ENCODE results near the gene INS.

The INS gene

DNA sequence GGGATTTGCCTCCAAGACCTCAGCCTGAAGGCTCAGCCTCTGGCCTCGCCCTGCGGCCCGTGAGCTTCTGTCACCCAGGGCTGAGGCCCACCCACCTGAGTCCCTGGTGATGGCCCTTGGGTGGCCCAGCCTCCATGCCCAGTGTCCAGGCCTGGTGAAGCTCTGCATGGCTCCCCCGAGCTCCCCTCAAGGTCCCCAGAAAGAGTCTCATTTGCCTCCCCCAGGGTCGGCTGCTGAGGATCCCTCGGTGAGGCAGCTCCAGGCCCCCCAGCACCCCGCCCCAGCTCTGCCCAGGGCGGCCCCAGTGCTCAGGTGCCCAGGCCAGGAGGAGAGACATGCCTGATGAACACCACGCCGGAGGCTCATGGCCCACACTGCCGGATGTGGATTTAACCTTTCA, 12.8 kb upstream of the INS start:
- no peak for DNase-seq (ENCODE audit: low read depth)
- no peak for TF ChIP-seq CTCF (conservative IDR thresholded peaks at IDR 0.05; ENCODE audit: low read depth, low read length)
- no peak overlapping the region for H3K4me3 ChIP-seq (ENCODE audit: low read length)

DNA sequence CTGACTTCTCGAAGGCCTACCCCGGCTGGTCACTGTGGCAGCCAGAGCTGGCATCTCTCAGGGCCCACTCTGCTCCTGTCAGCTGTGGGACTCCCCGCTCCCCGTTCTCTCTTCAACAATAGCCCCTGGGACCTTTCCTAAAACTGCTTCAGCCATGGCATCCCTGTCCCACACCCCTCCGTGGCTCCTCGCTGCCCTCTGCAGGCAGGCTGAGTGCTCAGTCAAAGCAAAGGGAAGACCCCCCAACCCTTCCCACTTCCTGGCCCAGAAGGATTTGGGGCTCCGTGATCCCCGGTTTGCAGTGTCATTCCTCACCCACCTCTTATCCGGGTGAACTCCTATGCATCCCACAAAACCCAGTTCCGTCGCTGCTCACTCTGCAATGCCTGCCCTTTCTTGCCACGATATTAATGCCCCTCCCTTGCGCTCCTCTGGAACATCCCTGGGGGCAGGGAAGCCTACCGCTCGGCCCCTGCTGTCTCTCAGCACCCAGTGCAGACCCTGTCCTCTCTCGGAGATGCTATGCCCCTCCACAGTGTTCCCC, 12.2 kb upstream of the INS start:
- no peak for DNase-seq (ENCODE audit: low read depth)
- TF ChIP-seq CTCF (conservative IDR thresholded peaks at IDR 0.05; ENCODE audit: low read depth, low read length) = peak; percentile 71
- H3K4me3 ChIP-seq (ENCODE audit: low read length) = no peak overlapping the region

DNA sequence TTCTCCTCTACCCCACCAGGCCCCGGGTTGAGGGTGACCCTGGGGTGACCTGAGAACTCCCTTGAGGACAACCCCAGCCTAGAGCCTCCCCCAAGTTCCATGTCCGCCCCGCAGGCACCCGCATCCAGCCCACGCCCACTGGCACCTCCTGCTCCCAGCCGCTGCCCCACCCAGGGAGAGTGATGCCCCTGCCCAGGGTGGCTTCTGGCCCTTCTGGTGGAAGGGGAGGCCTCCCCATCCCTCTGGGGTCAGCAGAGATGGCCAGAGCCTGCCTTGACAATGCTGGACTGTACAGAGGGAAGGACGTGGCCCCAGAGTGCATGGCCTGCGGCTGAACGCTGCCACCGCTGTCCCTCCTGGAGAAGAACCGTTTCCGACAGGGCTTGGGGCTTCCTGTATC, 11.7 kb upstream of the INS start:
- no peak overlapping the region for H3K4me3 ChIP-seq (ENCODE audit: low read length)
- no peak for DNase-seq (ENCODE audit: low read depth)
- no peak for TF ChIP-seq CTCF (conservative IDR thresholded peaks at IDR 0.05; ENCODE audit: low read depth, low read length)

- DNase-seq (ENCODE audit: low read depth) = no peak
- TF ChIP-seq CTCF (conservative IDR thresholded peaks at IDR 0.05; ENCODE audit: low read depth, low read length) = no peak
- H3K4me3 ChIP-seq (ENCODE audit: low read length) = no peak within 1 kb of the TSS
These were observed 10.6 kb upstream of the INS start, which contains the start of gene TH for GRCh38 chr11:2171591-2172003. Gene TH, minus strand, starts transcription at chr11:2171815. Its CDS starts 29 bp downstream, at chr11:2171786.

DNA sequence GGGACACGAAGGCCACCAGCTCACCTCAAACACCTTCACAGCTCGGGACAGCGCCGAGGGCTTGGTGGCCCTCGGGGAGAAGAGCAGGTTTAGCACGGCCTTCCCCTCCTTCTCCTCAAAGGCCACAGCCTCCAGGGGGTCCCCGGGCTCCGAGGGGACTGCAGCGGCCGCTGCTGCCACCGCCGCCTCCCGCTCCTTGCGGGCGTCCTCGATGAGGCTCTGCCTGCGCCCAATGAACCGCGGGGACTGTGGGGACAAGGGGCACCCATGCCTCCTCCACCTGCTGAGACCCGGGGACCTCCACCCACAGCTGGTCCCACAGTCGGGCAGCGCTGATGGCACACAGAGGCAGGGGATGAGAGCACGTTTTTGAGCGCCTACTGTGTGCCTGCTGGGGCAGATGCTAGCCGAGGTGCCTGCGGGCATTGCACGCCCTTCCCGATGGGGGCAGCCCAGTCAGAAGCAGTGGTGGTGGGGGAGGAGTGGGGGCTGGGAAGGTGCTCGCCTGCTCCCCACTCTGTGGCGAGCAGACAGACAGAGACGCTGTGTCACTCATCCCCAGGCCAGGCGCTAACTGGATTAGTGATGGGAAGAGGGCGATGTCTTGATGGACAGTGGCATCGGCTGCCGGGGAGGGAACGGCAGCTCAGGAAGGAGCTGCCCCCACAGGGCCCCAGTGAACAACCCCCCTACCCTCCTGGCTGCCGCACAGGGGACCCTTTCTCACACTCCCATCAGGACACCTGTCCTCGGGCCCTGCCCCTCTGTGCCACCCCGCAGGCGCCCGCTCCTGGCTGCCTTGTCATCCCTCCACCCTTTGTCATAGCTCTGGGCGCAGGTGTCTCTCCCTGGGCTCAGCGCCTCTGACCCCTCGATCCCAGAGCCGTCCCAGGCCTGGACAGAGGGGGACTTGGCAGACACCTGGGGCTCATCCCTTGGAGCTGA, 8.9 kb upstream of the INS start:
- no peak overlapping the region for H3K4me3 ChIP-seq (ENCODE audit: low read length)
- TF ChIP-seq CTCF (conservative IDR thresholded peaks at IDR 0.05; ENCODE audit: low read depth, low read length) = no peak

GRCh38 chr11:2169005-2169378, 8.0 kb upstream of the INS start:
- DNase-seq (ENCODE audit: low read depth) = no peak
- no peak for TF ChIP-seq CTCF (conservative IDR thresholded peaks at IDR 0.05; ENCODE audit: low read depth, low read length)
- H3K4me3 ChIP-seq (ENCODE audit: low read length) = no peak overlapping the region

More for the DNA sequence above, 8.9 kb upstream of the INS start:
- no peak for DNase-seq (ENCODE audit: low read depth)
